Panc1 (cell line): Measurements from ENCODE around the gene VEZT. TPM values are rescaled to one million over a fixed set of nuclear protein-coding genes. Genes with fewer than 3 reads are reported as not detected.

Experiments
- ATAC-seq: fragments of 200-7000 bp; cut with Tn5 transposase; 2 replicates; pipeline ENCODE4 v1.9.1; 2020; ENCODE audit warnings: mild to moderate bottlenecking, moderate library complexity
- BruUV-seq: library from RNA; stranded (reverse); fragments of 400-500 nt; replicated peaks from 2 replicates; lab custom pipeline; 2021; lab: Mats Ljungman, UMichigan
- CTCF ChIA-PET: fragments of 300-600 bp; sonication (Branson Sonifier 250); formaldehyde crosslinking; loops from one replicate; lab custom pipeline; 2022; ENCODE audit warnings: antibody characterized with exemption; lab: Charles Lee
- POLR2A ChIA-PET: fragments of 300-600 bp; sonication (Branson Sonifier 250); formaldehyde crosslinking; loops from one replicate; lab custom pipeline; 2022; ENCODE audit warnings: antibody characterized with exemption; lab: Charles Lee
- DNase-seq: peaks from one replicate; pipeline ENCODE4 v3.0.0-alpha.2; 2010; ENCODE audit warnings: low read depth, low spot score
- H3K27ac ChIP-seq: 2 replicates; pipeline ENCODE4 v1.5.1; 2011; ENCODE audit warnings: mild to moderate bottlenecking, low read length, inconsistent platforms
- H3K27me3 ChIP-seq: fragments of 200-500 bp; sonication (Bioruptor generic); 2 replicates; pipeline ENCODE4 v1.6.0; 2014; ENCODE audit warnings: low read length, inconsistent platforms; ENCODE audit not compliant: control insufficient read depth, insufficient read depth
- H3K36me3 ChIP-seq: fragments of 200-500 bp; sonication (Bioruptor generic); 2 replicates; pipeline ENCODE4 v1.5.1; 2014; ENCODE audit warnings: inconsistent platforms, mild to moderate bottlenecking, low read length, moderate library complexity; ENCODE audit not compliant: control insufficient read depth, insufficient read depth
- H3K4me1 ChIP-seq: 2 replicates; pipeline ENCODE4 v1.5.1; 2011; ENCODE audit warnings: inconsistent platforms, mild to moderate bottlenecking, low read length, moderate library complexity; ENCODE audit not compliant: control insufficient read depth, insufficient read depth
- H3K4me3 ChIP-seq, 2 experiments: 2 replicates each; pipeline ENCODE4 v1.5.1; 2011 to 2012; ENCODE audit warnings: low read depth in 2 of 2, low read length in 2 of 2, mild to moderate bottlenecking in 2 of 2, inconsistent platforms in 1 of 2, moderate library complexity in 1 of 2
- H3K9me3 ChIP-seq: fragments of 200-500 bp; sonication (Bioruptor generic); 2 replicates; pipeline ENCODE4 v1.5.1; 2014; ENCODE audit warnings: low read depth, mild to moderate bottlenecking, inconsistent platforms, low read length, moderate library complexity; ENCODE audit not compliant: control insufficient read depth, insufficient read depth
- CTCF ChIP-seq: fragments of 450-650 bp; IDR thresholded peaks from 2 replicates; pipeline ENCODE4 v1.5.1; 2017; ENCODE audit warnings: mild to moderate bottlenecking
- POLR2AphosphoS5 ChIP-seq: IDR thresholded peaks from 2 replicates; pipeline ENCODE4 v1.6.1; 2012; ENCODE audit warnings: mild to moderate bottlenecking, low read depth, low read length, moderate library complexity
- REST ChIP-seq, 2 experiments: IDR thresholded peaks; 2 replicates each; pipeline ENCODE4 v1.6.1; 2011 to 2012; ENCODE audit warnings: low read depth in 2 of 2, control low read depth in 1 of 2, low read length in 1 of 2, mild to moderate bottlenecking in 1 of 2, moderate library complexity in 1 of 2; ENCODE audit not compliant: insufficient read depth in 1 of 2
- SIN3A ChIP-seq: IDR thresholded peaks from 2 replicates; pipeline ENCODE4 v1.6.1; 2012; ENCODE audit warnings: low read depth, mild to moderate bottlenecking, low read length, moderate library complexity, borderline replicate concordance; ENCODE audit not compliant: insufficient read depth
- TCF7L2 ChIP-seq: IDR thresholded peaks from 2 replicates; pipeline ENCODE4 v1.6.1; 2011; ENCODE audit warnings: mild to moderate bottlenecking, low read depth, low read length, inconsistent platforms
- in situ Hi-C: cut with HindIII; loops from 2 replicates; pipeline ENCODE4 v1.10.0; 2016; ENCODE audit warnings: low sequenced_read_pairs, low pct_unique_long_range_greater_than_20kb
- intact Hi-C: fragments of 100-400 bp; cut with micrococcal nuclease; formaldehyde crosslinking; loops from one replicate; pipeline ENCODE4 v1.10.0; 2022; ENCODE audit not compliant: unreplicated experiment
- total RNA-seq: library from RNA; stranded (reverse); gene quantifications from one replicate; pipeline ENCODE4 v1.2.1, GENCODE V29; 2021; ENCODE audit not compliant: unreplicated experiment

VEZT gene
- total RNA-seq, 1 experiment from 2014 or later, result 70.6 TPM

GRCh38 chr12:95337146-95337545 lies 119.5 kb downstream of the VEZT start:
- BruUV-seq, result no TSS peak
- Histone ChIP-seq H3K27me3 (no peaks in the 10 kb centered on the region), H3K4me1 (peaks cover 4% of the 10 kb centered on the region), H3K27ac (no peak overlapping the region), H3K4me3 (no peak overlapping the region), H3K9me3 (no peaks in the 10 kb centered on the region), H3K36me3 (no peaks in the 10 kb centered on the region)
- intact Hi-C loops (loop anchor here (2.0 kb wide), 1 partner anchor 220 kb away; no protein-coding TSS in a partner anchor), in situ Hi-C loops (no loop called here)
- POLR2A ChIA-PET, result no interaction called here
- CTCF ChIA-PET, result no interaction called here
- ATAC-seq (no peak), DNase-seq (no peak)
- TF ChIP-seq REST (IDR thresholded peaks at IDR 0.05; ENCODE audit: insufficient read depth in 1 of 2, low read depth in 2 of 2, low read length in 1 of 2) (no peak), POLR2AphosphoS5 (no peak), CTCF (no peak), TCF7L2 (no peak), SIN3A (no peak)

- Histone ChIP-seq H3K4me3 (no peak overlapping the region), H3K4me1 (peaks cover 4% of the 10 kb centered on the region), H3K27ac (no peak overlapping the region), H3K9me3 (no peaks in the 10 kb centered on the region), H3K27me3 (no peaks in the 10 kb centered on the region), H3K36me3 (no peaks in the 10 kb centered on the region)
- in situ Hi-C loops, result no loop called here
- DNase-seq (no peak), ATAC-seq (no peak)
- no TSS peak for BruUV-seq
- ChIA-PET CTCF (interaction anchor here (1.1 kb wide), 1 partner anchor 266 kb away, joined by 7 read pairs; the partner anchor contains the start of gene NR2C1), POLR2A (no interaction called here)
- intact Hi-C loops, result no loop called here
- TF ChIP-seq POLR2AphosphoS5 (no peak), SIN3A (no peak), CTCF (no peak), REST (IDR thresholded peaks at IDR 0.05; ENCODE audit: insufficient read depth in 1 of 2, low read depth in 2 of 2, low read length in 1 of 2) (no peak)
Measured at GRCh38 chr12:95339086-95339788, 121.6 kb downstream of the VEZT start.
